ENCODE data around the gene FYN. TPM values are rescaled to one million over a fixed set of nuclear protein-coding genes. Genes with fewer than 3 reads are reported as not detected.

Gene FYN
- total and polyA plus RNA-seq, 2 of the 8 experiments (the other 6 are each of a cell fraction or from before 2014, with no cell fraction given) = 46.8 to 97.2 TPM

DNA sequence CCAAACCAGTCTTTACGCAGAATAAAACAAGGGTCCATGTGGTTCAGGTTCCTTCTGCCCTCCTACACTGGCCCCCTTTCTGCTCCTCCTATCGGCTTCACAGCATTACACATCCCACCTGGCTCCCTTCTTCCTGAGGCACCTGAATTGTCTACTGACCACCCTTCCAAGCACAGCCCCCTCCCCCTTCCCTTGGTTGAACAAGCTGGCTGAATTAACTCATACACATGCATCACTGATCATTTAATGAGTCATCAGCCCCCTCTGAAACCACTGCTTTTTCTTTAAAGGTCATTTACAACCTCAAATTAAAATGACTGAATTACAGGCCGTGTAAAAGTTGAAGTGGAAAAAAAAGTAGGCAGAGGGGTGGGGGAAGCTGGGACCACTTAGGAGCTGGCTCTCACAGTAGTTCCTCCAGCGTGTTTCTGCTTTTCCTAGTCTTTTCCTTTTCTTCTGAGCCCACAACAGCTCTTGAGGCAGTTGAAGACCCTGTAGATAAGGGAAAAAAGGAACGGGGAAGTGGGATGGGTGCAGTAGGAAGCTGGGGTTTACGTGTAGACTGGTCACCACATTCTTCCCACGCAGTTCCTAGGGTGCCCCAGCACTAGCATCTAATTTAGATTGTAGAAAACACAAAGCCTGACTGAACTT, 67.6 kb downstream of the FYN start:
- H2BK5ac ChIP-seq (ENCODE audit: low read depth, low read length) = no peak overlapping the region
- 81% methylated on average over 7 of the region's 7 CpGs; no CpG with 5 or more reads in 1 of the 2 experiments for WGBS, 2 experiments (ENCODE audit: extremely low coverage in 1 of 2, insufficient coverage in 1 of 2, insufficient read length in 1 of 2, insufficient replicate concordance in 2 of 2, low coverage in 1 of 2, low lambda C conversion rate in 2 of 2, missing lambda C conversion rate in 1 of 2)
- no peak overlapping the region for H3K9ac ChIP-seq (replicated peaks in 1 of 4; ENCODE audit: extremely low read depth in 1 of 4, low read depth in 3 of 4, low read length in 3 of 4)
- H3K56ac ChIP-seq (replicated peaks; ENCODE audit: insufficient read length, low read depth, low read length) = no peak overlapping the region
- no peaks in the 10 kb centered on the region for H3K27me3 ChIP-seq (replicated peaks in 1 of 4; ENCODE audit: control insufficient read depth in 3 of 4, extremely low read depth in 1 of 4, insufficient read depth in 3 of 4, low read length in 3 of 4)
- no peaks in the 10 kb centered on the region; the same call in 1 of the 2 replicates for H3K79me1 ChIP-seq (ENCODE audit: low read depth, low read length)
- no peak overlapping the region for H3K27ac ChIP-seq (ENCODE audit: low read depth, low read length)
- ChIA-PET POLR2A (ENCODE audit: partially characterized antibody) (interaction anchor here (1.1 to 1.3 kb wide), 2 partner anchors 27 to 68 kb away, joined by 4 to 5 read pairs; partner anchors contain the start of gene FYN), CTCF (ENCODE audit: partially characterized antibody) (interaction anchor here (0.7 to 2.1 kb wide), 10 partner anchors 12 to 205 kb away, joined by 3 to 9 read pairs (median 4); no protein-coding TSS in a partner anchor)
- 0 out of 4 replicates have a peak, but pooled peaks cover 0 to 8% of the 10 kb centered on the region in 2 experiments for H3K79me2 ChIP-seq (ENCODE audit: control insufficient read depth in 1 of 2, insufficient read depth in 2 of 2, low read length in 2 of 2)
- H4K5ac ChIP-seq (ENCODE audit: insufficient read length, low read depth, low read length) = no peak overlapping the region
- H4K8ac ChIP-seq (ENCODE audit: extremely low read depth, insufficient read depth, low read length) = no peak overlapping the region
- H3K36me3 ChIP-seq (ENCODE audit: control insufficient read depth in 2 of 4, insufficient read depth in 4 of 4, low read length in 3 of 4) = no peaks in the 10 kb centered on the region
- H3K4me1 ChIP-seq (replicated peaks in 1 of 4; ENCODE audit: control insufficient read depth in 3 of 4, insufficient read depth in 4 of 4, low read length in 3 of 4) = peaks cover 0 to 4% (median 0%) of the 10 kb centered on the region in 4 experiments; a peak in 4 of 7 replicates
- TF ChIP-seq, protein P1, sequence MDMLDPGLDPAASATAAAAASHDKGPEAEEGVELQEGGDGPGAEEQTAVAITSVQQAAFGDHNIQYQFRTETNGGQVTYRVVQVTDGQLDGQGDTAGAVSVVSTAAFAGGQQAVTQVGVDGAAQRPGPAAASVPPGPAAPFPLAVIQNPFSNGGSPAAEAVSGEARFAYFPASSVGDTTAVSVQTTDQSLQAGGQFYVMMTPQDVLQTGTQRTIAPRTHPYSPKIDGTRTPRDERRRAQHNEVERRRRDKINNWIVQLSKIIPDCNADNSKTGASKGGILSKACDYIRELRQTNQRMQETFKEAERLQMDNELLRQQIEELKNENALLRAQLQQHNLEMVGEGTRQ (IDR thresholded peaks at IDR 0.05; ENCODE audit: low read length) = no peak
- no peak for TF ChIP-seq BRCA1 (IDR thresholded peaks at IDR 0.05; ENCODE audit: low read depth, low read length)
- H2AFZ ChIP-seq (ENCODE audit: low read length) = no peak overlapping the region
- H3K23me2 ChIP-seq (ENCODE audit: low read depth, low read length) = no peaks in the 10 kb centered on the region
- H3K14ac ChIP-seq (ENCODE audit: insufficient read length) = no peak overlapping the region
- no peak overlapping the region for H4K91ac ChIP-seq (replicated peaks; ENCODE audit: insufficient read length, low read length)
- no peak overlapping the region for H3K4me2 ChIP-seq (ENCODE audit: insufficient read depth in 1 of 2, low read depth in 2 of 2, low read length in 2 of 2)
- H2BK12ac ChIP-seq (ENCODE audit: low read depth, low read length) = no peak overlapping the region
- H2BK120ac ChIP-seq (replicated peaks; ENCODE audit: low read depth, low read length) = no peak overlapping the region
- H2BK20ac ChIP-seq (ENCODE audit: low read length) = no peak overlapping the region
- H3K4ac ChIP-seq (replicated peaks; ENCODE audit: insufficient read length, low read depth, low read length) = no peak overlapping the region
- no peak overlapping the region for H3K23ac ChIP-seq (ENCODE audit: insufficient read length)
- FAIRE-seq (no peak), DNase-seq (ENCODE audit: low read depth in 1 of 2, low spot score in 2 of 2) (no peak)
- no peak overlapping the region for H3K4me3 ChIP-seq (ENCODE audit: extremely low read depth in 1 of 4, insufficient read depth in 2 of 4, low read depth in 3 of 4, low read length in 4 of 4)
- peaks cover 3% of the 10 kb centered on the region in 2 experiments for H4K20me1 ChIP-seq (replicated peaks in 1 of 2; ENCODE audit: control insufficient read depth in 1 of 2, insufficient read depth in 2 of 2, low read length in 2 of 2)
- no peak overlapping the region; the same call in 1 of the 2 replicates for H3K18ac ChIP-seq (ENCODE audit: extremely low read depth, low read length)
- H3K9me3 ChIP-seq (ENCODE audit: insufficient read depth in 2 of 2, low read depth in 1 of 2, low read length in 1 of 2) = no peaks in the 10 kb centered on the region
- no peak overlapping the region for H2BK15ac ChIP-seq (ENCODE audit: low read length)
- H2AK5ac ChIP-seq (ENCODE audit: low read depth, low read length) = no peak overlapping the region
